Urinary bladder (tissue), 4 donors: ENCODE results near the gene ST8SIA4. TPM values are rescaled to one million over a fixed set of nuclear protein-coding genes. Genes with fewer than 3 reads are reported as not detected.

Experiments used
- DNase-seq: peaks from one replicate; pipeline ENCODE4 v3.0.0-alpha.2; 2015; ENCODE audit errors: extremely low spot score
- H3K27ac ChIP-seq: one replicate; pipeline ENCODE4 v1.5.1; 2013; ENCODE audit warnings: low read depth, mild to moderate bottlenecking, moderate library complexity
- H3K36me3 ChIP-seq: one replicate; pipeline ENCODE4 v1.6.1; 2013; ENCODE audit warnings: mild to moderate bottlenecking, moderate library complexity; ENCODE audit not compliant: insufficient read depth
- H3K4me1 ChIP-seq: one replicate; pipeline ENCODE4 v1.6.1; 2013; ENCODE audit warnings: mild to moderate bottlenecking, moderate library complexity; ENCODE audit not compliant: insufficient read depth
- H3K4me3 ChIP-seq: one replicate; pipeline ENCODE4 v1.5.1; 2013; ENCODE audit warnings: low read depth, low read length
- WGBS: extraction: QIAGEN DNeasy Blood & Tissue Kit; methylation state at CpG from one replicate; pipeline ENCODE4 v1.1.7; 2013; 5-methylcytosine and 5-hydroxymethylcytosine counted together
- polyA plus RNA-seq: library from polyadenylated mRNA; stranded (reverse); fragments of 200-250 nt; gene quantifications from one replicate; pipeline ENCODE4 v1.2.3, GENCODE V29; 2013
- total RNA-seq: library from RNA; depleted of rRNA; stranded (reverse); fragments of >200 nt; gene quantifications from one replicate; pipeline ENCODE4 v1.2.3, GENCODE V29; 2014
- donor health status: healthy with polysubstance abuse.
- donor health status: healthy.

ST8SIA4 gene
- total and polyA plus RNA-seq, 2 donors = 1.7 to 18.3 TPM

GRCh38 chr5:100856462-100856861 is 46.6 kb downstream of the ST8SIA4 start:
- Histone ChIP-seq H3K4me3 (no peak overlapping the region), H3K27ac (no peak overlapping the region), H3K36me3 (no peaks in the 10 kb centered on the region), H3K4me1 (no peaks in the 10 kb centered on the region)
- DNase-seq = no peak
- WGBS = 85% methylated on average over 2 of the region's 2 CpGs

GRCh38 chr5:100855937-100856430 is 47.1 kb downstream of the ST8SIA4 start:
- H3K4me3 ChIP-seq = no peak overlapping the region
- no peaks in the 10 kb centered on the region for H3K36me3 ChIP-seq
- no peak for DNase-seq
- no peaks in the 10 kb centered on the region for H3K4me1 ChIP-seq
- 78% methylated on average over 6 of the region's 6 CpGs for WGBS
- no peak overlapping the region for H3K27ac ChIP-seq

GRCh38 chr5:100855295-100855694 is 47.8 kb downstream of the ST8SIA4 start:
- Histone ChIP-seq H3K27ac (no peak overlapping the region), H3K4me1 (no peaks in the 10 kb centered on the region), H3K4me3 (no peak overlapping the region), H3K36me3 (no peaks in the 10 kb centered on the region)
- WGBS = 99% methylated on average over 1 of the region's 1 CpG
- DNase-seq = no peak

GRCh38 chr5:100854591-100854990 is 48.5 kb downstream of the ST8SIA4 start:
- no peaks in the 10 kb centered on the region for H3K4me1 ChIP-seq
- no peak overlapping the region for H3K4me3 ChIP-seq
- DNase-seq = no peak
- no peak overlapping the region for H3K27ac ChIP-seq
- H3K36me3 ChIP-seq = no peaks in the 10 kb centered on the region

- no peaks in the 10 kb centered on the region for H3K4me1 ChIP-seq
- H3K36me3 ChIP-seq = no peaks in the 10 kb centered on the region
- DNase-seq = no peak
- H3K4me3 ChIP-seq = no peak overlapping the region
- no peak overlapping the region for H3K27ac ChIP-seq
These were observed 49.5 kb downstream of the ST8SIA4 start for GRCh38 chr5:100853582-100853981.

GRCh38 chr5:100852988-100853449 is 50.1 kb downstream of the ST8SIA4 start:
- no peak for DNase-seq
- WGBS = 82% methylated on average over 3 of the region's 3 CpGs
- H3K36me3 ChIP-seq = no peaks in the 10 kb centered on the region
- H3K4me1 ChIP-seq = no peaks in the 10 kb centered on the region
- no peak overlapping the region for H3K4me3 ChIP-seq
- H3K27ac ChIP-seq = no peak overlapping the region

- H3K4me3 ChIP-seq = no peak overlapping the region
- H3K27ac ChIP-seq = no peak overlapping the region
- DNase-seq = no peak
- no peaks in the 10 kb centered on the region for H3K36me3 ChIP-seq
- 97% methylated on average over 8 of the region's 8 CpGs for WGBS
- H3K4me1 ChIP-seq = no peaks in the 10 kb centered on the region
These were observed 51.0 kb downstream of the ST8SIA4 start for GRCh38 chr5:100852051-100852450.

GRCh38 chr5:100846772-100847171 is 56.3 kb downstream of the ST8SIA4 start:
- no peak overlapping the region for H3K27ac ChIP-seq
- DNase-seq = no peak
- H3K4me1 ChIP-seq = no peaks in the 10 kb centered on the region
- WGBS = 16% methylated on average over 4 of the region's 4 CpGs
- H3K4me3 ChIP-seq = no peak overlapping the region
- H3K36me3 ChIP-seq = no peaks in the 10 kb centered on the region

- WGBS = 77% methylated on average over 2 of the region's 2 CpGs
- DNase-seq = no peak
- Histone ChIP-seq H3K4me3 (no peak overlapping the region), H3K27ac (no peak overlapping the region), H3K36me3 (no peaks in the 10 kb centered on the region), H3K4me1 (no peaks in the 10 kb centered on the region)
These were observed 61.0 kb downstream of the ST8SIA4 start for GRCh38 chr5:100842080-100842479.

- Histone ChIP-seq H3K4me1 (no peaks in the 10 kb centered on the region), H3K27ac (no peak overlapping the region), H3K4me3 (no peak overlapping the region), H3K36me3 (no peaks in the 10 kb centered on the region)
- 69% methylated on average over 4 of the region's 4 CpGs for WGBS
- no peak for DNase-seq
These were observed 61.6 kb downstream of the ST8SIA4 start for GRCh38 chr5:100841358-100842076.

GRCh38 chr5:100840789-100841188 is 62.3 kb downstream of the ST8SIA4 start:
- no peak overlapping the region for H3K4me3 ChIP-seq
- H3K27ac ChIP-seq = no peak overlapping the region
- DNase-seq = no peak
- 57% methylated on average over 1 of the region's 1 CpG for WGBS
- H3K36me3 ChIP-seq = no peaks in the 10 kb centered on the region
- H3K4me1 ChIP-seq = no peaks in the 10 kb centered on the region

GRCh38 chr5:100840370-100840769 is 62.7 kb downstream of the ST8SIA4 start:
- H3K36me3 ChIP-seq = no peaks in the 10 kb centered on the region
- H3K4me1 ChIP-seq = no peaks in the 10 kb centered on the region
- 68% methylated on average over 2 of the region's 2 CpGs for WGBS
- DNase-seq = no peak
- H3K27ac ChIP-seq = no peak overlapping the region
- no peak overlapping the region for H3K4me3 ChIP-seq

- WGBS = 73% methylated on average over 2 of the region's 2 CpGs
- Histone ChIP-seq H3K36me3 (no peaks in the 10 kb centered on the region), H3K4me3 (no peak overlapping the region), H3K27ac (no peak overlapping the region), H3K4me1 (no peaks in the 10 kb centered on the region)
- no peak for DNase-seq
These were observed 65.0 kb downstream of the ST8SIA4 start for GRCh38 chr5:100838048-100838473.

GRCh38 chr5:100834519-100834918 is 68.6 kb downstream of the ST8SIA4 start:
- Histone ChIP-seq H3K27ac (no peak overlapping the region), H3K36me3 (no peaks in the 10 kb centered on the region), H3K4me3 (no peak overlapping the region), H3K4me1 (no peaks in the 10 kb centered on the region)
- WGBS = 92% methylated on average over 2 of the region's 2 CpGs
- DNase-seq = no peak
